Hepatocyte (in vitro differentiated cells): Measurements from ENCODE around the gene ICAM2. TPM values are rescaled to one million over a fixed set of nuclear protein-coding genes. Genes with fewer than 3 reads are reported as not detected.

Experiments used
- DNase-seq: peaks from one replicate; pipeline ENCODE4 v3.0.0-alpha.2; 2016; ENCODE audit warnings: low spot score
- H2AFZ ChIP-seq: fragments of 200-600 bp; sonication (generic); 2 replicates; pipeline ENCODE4 v1.6.0; 2016; ENCODE audit warnings: antibody characterized with exemption, mild to moderate bottlenecking
- H3K27ac ChIP-seq: fragments of 200-600 bp; sonication (generic); 2 replicates; pipeline ENCODE4 v1.5.1; 2016; ENCODE audit warnings: mild to moderate bottlenecking
- H3K27me3 ChIP-seq: fragments of 200-600 bp; sonication (generic); 2 replicates; pipeline ENCODE4 v1.6.1; 2016
- H3K36me3 ChIP-seq: fragments of 200-600 bp; sonication (generic); replicated peaks from 2 replicates; pipeline ENCODE4 v1.5.1; 2016; ENCODE audit warnings: low read depth; ENCODE audit not compliant: insufficient read depth
- H3K4me1 ChIP-seq: fragments of 200-600 bp; sonication (generic); 2 replicates; pipeline ENCODE4 v1.5.1; 2016; ENCODE audit warnings: mild to moderate bottlenecking, moderate library complexity; ENCODE audit not compliant: insufficient read depth
- H3K4me2 ChIP-seq: fragments of 200-600 bp; sonication (generic); 2 replicates; pipeline ENCODE4 v1.6.0; 2016
- H3K4me3 ChIP-seq: fragments of 200-600 bp; sonication (generic); 2 replicates; pipeline ENCODE4 v1.5.1; 2016; ENCODE audit warnings: mild to moderate bottlenecking
- H3K79me2 ChIP-seq: fragments of 200-600 bp; sonication (generic); 2 replicates; pipeline ENCODE4 v1.6.0; 2017; ENCODE audit warnings: mild to moderate bottlenecking
- H3K9me2 ChIP-seq: fragments of 200-600 bp; sonication (generic); replicated peaks from 2 replicates; pipeline ENCODE4 v1.6.0; 2017; ENCODE audit warnings: mild to moderate bottlenecking; ENCODE audit not compliant: insufficient read depth
- H3K9me3 ChIP-seq: fragments of 200-600 bp; sonication (generic); 2 replicates; pipeline ENCODE4 v1.5.1; 2016; ENCODE audit warnings: low read depth, mild to moderate bottlenecking
- H4K20me1 ChIP-seq: fragments of 200-600 bp; sonication (generic); 2 replicates; pipeline ENCODE4 v1.6.0; 2016; ENCODE audit warnings: mild to moderate bottlenecking; ENCODE audit not compliant: insufficient read depth, poor library complexity, severe bottlenecking
- EZH2 ChIP-seq: fragments of 200-600 bp; sonication (generic); IDR thresholded peaks from 2 replicates; pipeline ENCODE4 v1.6.1; 2016; ENCODE audit warnings: antibody characterized with exemption, mild to moderate bottlenecking, borderline replicate concordance
- EZH2phosphoT487 ChIP-seq: fragments of 200-600 bp; sonication (generic); IDR thresholded peaks from one replicate; pipeline ENCODE4 v1.6.1; 2018; ENCODE audit warnings: antibody characterized with exemption, mild to moderate bottlenecking, low read depth, moderate library complexity; ENCODE audit not compliant: unreplicated experiment, severe bottlenecking
- WGBS: methylation state at CpG from one replicate; pipeline ENCODE4 v1.1.6; 2016; ENCODE audit warnings: low lambda C conversion rate; ENCODE audit errors: missing lambda C conversion rate; 5-methylcytosine and 5-hydroxymethylcytosine counted together
- polyA plus RNA-seq: library from polyadenylated mRNA; unstranded; fragments of >200 nt; fragmentation: Nextera tagmentation; extraction: Ambion mirVana; gene quantifications from 2 replicates; pipeline ENCODE4 v1.2.1, GENCODE V29; 2016
- total RNA-seq: library from RNA; depleted of rRNA; stranded (reverse); fragments of >200 nt; gene quantifications from 2 replicates; pipeline ENCODE4 v1.2.3, GENCODE V29; 2014
- TF ChIP-seq, protein P1 (sequence below): fragments of 200-600 bp; sonication (generic); IDR thresholded peaks from 2 replicates; pipeline ENCODE4 v1.5.1; 2016; ENCODE audit warnings: antibody characterized with exemption, mild to moderate bottlenecking; ENCODE audit not compliant: poor library complexity

Gene ICAM2
- total and polyA plus RNA-seq, 2 experiments from 2014 or later = 3.4 to 6.0 TPM

DNA sequence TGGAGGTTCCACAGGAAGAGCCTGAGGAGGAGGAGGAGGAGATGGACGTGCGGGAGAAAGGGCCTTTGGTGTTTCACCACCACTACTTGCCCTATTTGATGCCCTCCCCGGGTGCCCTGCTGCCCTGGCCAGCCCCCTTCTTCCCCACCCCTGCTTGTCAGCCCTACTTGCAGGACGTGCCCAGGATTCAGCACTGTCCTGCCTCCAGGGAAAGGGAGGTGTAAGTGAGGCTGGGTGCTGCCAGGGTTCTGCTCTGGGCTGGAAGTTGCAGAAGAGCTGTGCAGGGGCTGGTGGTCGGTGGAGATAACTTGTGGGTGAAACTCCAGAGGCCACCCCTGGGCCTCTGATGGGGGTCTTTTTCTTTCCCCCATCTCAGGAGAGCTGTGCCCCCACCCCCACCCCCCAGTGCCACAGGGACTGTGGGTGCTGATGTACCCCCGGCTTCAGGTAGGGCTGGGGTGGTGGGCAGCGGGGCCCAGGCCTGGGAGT is 19.3 kb downstream of the ICAM2 start:
- H3K9me2 ChIP-seq = no peaks in the 10 kb centered on the region
- H3K27ac ChIP-seq = no peak overlapping the region
- TF ChIP-seq EZH2 (no peak), EZH2phosphoT487 (no peak)
- TF ChIP-seq, protein P1, sequence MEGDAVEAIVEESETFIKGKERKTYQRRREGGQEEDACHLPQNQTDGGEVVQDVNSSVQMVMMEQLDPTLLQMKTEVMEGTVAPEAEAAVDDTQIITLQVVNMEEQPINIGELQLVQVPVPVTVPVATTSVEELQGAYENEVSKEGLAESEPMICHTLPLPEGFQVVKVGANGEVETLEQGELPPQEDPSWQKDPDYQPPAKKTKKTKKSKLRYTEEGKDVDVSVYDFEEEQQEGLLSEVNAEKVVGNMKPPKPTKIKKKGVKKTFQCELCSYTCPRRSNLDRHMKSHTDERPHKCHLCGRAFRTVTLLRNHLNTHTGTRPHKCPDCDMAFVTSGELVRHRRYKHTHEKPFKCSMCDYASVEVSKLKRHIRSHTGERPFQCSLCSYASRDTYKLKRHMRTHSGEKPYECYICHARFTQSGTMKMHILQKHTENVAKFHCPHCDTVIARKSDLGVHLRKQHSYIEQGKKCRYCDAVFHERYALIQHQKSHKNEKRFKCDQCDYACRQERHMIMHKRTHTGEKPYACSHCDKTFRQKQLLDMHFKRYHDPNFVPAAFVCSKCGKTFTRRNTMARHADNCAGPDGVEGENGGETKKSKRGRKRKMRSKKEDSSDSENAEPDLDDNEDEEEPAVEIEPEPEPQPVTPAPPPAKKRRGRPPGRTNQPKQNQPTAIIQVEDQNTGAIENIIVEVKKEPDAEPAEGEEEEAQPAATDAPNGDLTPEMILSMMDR = no peak
- WGBS = 95% methylated on average over 6 of the region's 7 CpGs
- no peak overlapping the region for H2AFZ ChIP-seq
- no peak overlapping the region for H3K4me2 ChIP-seq
- H3K4me1 ChIP-seq = peaks cover 10% of the 10 kb centered on the region
- H3K9me3 ChIP-seq = no peaks in the 10 kb centered on the region
- no peaks in the 10 kb centered on the region for H4K20me1 ChIP-seq
- DNase-seq = no peak
- H3K4me3 ChIP-seq = no peak overlapping the region
- no peaks in the 10 kb centered on the region for H3K36me3 ChIP-seq
- no peaks in the 10 kb centered on the region for H3K79me2 ChIP-seq
- peaks cover 13% of the 10 kb centered on the region for H3K27me3 ChIP-seq

DNA sequence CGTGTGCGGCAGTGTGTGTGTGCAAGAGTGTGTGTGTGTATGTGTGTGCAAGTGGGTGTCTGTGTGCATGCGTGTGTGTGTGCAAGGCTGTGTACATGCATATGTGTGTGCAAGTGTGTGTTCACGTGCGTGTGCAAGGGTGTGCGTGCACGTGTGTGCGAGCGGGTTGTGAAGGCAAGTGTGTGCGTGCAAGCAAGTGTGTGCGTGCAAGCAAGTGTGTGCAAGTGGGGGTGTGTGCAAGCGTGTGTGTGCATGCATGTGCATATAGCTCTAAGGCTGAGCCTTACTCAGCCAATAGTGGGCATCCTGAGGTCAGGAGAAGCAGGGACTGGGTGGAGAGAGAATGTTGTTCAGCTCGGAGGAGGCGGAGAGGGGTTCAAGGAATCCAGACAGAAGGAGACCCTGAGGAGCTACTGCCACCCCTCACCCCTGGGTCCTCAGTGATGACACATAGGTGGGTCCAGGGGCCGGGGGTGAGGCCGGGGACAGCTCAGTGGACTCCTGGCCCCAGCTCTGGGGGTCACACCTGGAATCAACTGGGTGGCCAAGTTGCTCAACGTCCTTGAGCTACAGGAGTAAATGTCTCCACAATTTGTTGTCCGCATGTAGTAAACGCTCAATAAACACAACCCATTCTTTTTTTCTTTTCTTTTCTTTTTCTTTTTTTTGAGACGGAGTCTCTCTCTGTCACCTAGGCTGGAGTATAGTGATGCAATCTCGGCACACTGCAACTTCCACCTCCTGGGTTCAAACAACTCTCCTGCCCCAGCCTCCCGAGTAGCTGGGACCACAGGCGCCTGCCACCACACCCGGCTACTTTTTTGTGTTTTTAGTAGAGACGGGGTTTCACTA is 20.5 kb downstream of the ICAM2 start:
- no peak for TF ChIP-seq EZH2
- TF ChIP-seq, protein P1 = no peak
- no peak for TF ChIP-seq EZH2phosphoT487
- Histone ChIP-seq H3K27me3 (peaks cover 21% of the 10 kb centered on the region), H3K9me3 (no peaks in the 10 kb centered on the region), H3K9me2 (no peaks in the 10 kb centered on the region), H3K27ac (no peak overlapping the region), H3K4me2 (no peak overlapping the region), H2AFZ (no peak overlapping the region), H3K36me3 (no peaks in the 10 kb centered on the region), H3K4me3 (no peak overlapping the region), H3K4me1 (peaks cover 10% of the 10 kb centered on the region), H3K79me2 (no peaks in the 10 kb centered on the region), H4K20me1 (no peaks in the 10 kb centered on the region)
- no peak for DNase-seq
- WGBS = 89% methylated on average over 23 of the region's 25 CpGs

DNA sequence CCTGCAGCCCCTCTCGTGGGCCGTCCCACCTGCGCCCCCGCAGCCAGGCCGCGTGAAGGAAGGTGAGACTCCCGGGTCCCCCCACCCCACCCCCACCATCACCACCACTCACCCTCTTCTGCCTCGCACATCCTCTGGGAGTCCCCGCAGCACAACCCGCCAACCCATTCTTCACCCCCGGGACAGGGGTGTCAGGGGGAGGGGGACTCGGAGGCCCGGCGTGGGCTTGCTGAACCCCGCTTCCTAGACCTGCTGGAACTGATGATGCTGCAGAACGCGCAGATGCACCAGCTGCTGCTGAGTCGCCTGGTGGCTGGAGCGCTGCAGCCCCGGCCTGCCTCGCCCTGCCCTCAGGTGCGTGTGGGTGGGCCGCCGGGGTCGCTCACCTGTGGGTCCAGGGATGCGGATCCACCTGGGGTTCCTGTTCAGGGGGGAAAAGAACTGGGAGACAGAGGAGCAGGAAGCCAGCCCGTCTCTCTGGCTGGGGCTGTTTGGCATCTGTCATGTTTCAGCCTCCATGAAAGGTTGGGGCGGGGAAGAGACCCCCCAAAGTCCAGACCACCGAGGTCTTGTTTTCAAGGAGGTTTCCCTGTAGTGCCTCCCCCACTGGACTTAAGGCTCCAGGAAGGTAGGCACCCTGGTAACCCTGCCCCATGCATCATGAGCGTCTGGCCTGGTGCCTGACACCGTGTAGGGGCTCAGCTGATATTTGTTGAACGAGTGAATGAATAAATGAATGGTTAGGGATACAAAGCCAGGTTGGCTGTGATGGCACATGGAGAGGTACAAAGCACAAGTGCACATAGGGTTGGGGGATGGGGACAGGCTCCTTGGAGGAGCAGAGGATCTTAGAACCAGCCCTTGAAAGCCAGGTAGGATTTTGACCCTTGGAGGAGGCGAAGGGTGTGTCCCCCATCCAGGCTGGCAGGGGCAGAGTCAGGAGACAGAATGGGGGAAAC is 21.4 kb downstream of the ICAM2 start:
- Histone ChIP-seq H3K4me3 (peak overlapping the region; percentile 77), H3K9me3 (no peaks in the 10 kb centered on the region), H3K4me1 (peaks cover 10% of the 10 kb centered on the region), H2AFZ (peak overlapping the region; percentile 88), H3K9me2 (no peaks in the 10 kb centered on the region), H3K4me2 (peak overlapping the region; percentile 98), H4K20me1 (no peaks in the 10 kb centered on the region), H3K27ac (no peak overlapping the region), H3K27me3 (peaks cover 26% of the 10 kb centered on the region), H3K79me2 (no peaks in the 10 kb centered on the region), H3K36me3 (no peaks in the 10 kb centered on the region)
- WGBS = 47% methylated on average over 22 of the region's 33 CpGs
- no peak for TF ChIP-seq EZH2
- TF ChIP-seq, protein P1 = no peak
- no peak for TF ChIP-seq EZH2phosphoT487
- no peak for DNase-seq
